ENCODE data around the gene FNBP1L. TPM values are rescaled to one million over a fixed set of nuclear protein-coding genes. Genes with fewer than 3 reads are reported as not detected.
A peak's percentile ranks its signal among the peaks of the same experiment; 100 is the strongest.

FNBP1L gene
- total RNA-seq, 1 donor from 2014 or later: 251 TPM

- Mint-ChIP-seq H3K36me3 (ENCODE audit: unreplicated experiment) (peaks cover 5% of the 10 kb centered on the region), H3K4me3 (ENCODE audit: unreplicated experiment) (no peak overlapping the region), H3K27ac (ENCODE audit: unreplicated experiment) (no peak overlapping the region), H3K27me3 (ENCODE audit: unreplicated experiment) (peaks cover 5% of the 10 kb centered on the region), H3K4me1 (ENCODE audit: low read depth, unreplicated experiment) (peaks cover 30% of the 10 kb centered on the region), H3K9me3 (ENCODE audit: unreplicated experiment) (peaks cover 5% of the 10 kb centered on the region)
- no peak for DNase-seq
- TF ChIP-seq CTCF (IDR thresholded peaks at IDR 0.05; ENCODE audit: partially characterized antibody, unreplicated experiment): no peak
Measured at GRCh38 chr1:93577536-93578432, 129.9 kb downstream of the FNBP1L start.

- Mint-ChIP-seq H3K4me3 (ENCODE audit: unreplicated experiment) (no peak overlapping the region), H3K27ac (ENCODE audit: unreplicated experiment) (no peak overlapping the region), H3K36me3 (ENCODE audit: unreplicated experiment) (peaks cover 2% of the 10 kb centered on the region), H3K27me3 (ENCODE audit: unreplicated experiment) (peaks cover 4% of the 10 kb centered on the region), H3K9me3 (ENCODE audit: unreplicated experiment) (peaks cover 5% of the 10 kb centered on the region), H3K4me1 (ENCODE audit: low read depth, unreplicated experiment) (peaks cover 32% of the 10 kb centered on the region)
- no peak for TF ChIP-seq CTCF (IDR thresholded peaks at IDR 0.05; ENCODE audit: partially characterized antibody, unreplicated experiment)
- no peak for DNase-seq
Measured at GRCh38 chr1:93578433-93578830, 130.5 kb downstream of the FNBP1L start.

- no peak for DNase-seq
- TF ChIP-seq CTCF (IDR thresholded peaks at IDR 0.05; ENCODE audit: partially characterized antibody, unreplicated experiment): no peak
- H3K27me3 Mint-ChIP-seq (ENCODE audit: unreplicated experiment): peaks cover 4% of the 10 kb centered on the region
- H3K4me3 Mint-ChIP-seq (ENCODE audit: unreplicated experiment): no peak overlapping the region
- H3K4me1 Mint-ChIP-seq (ENCODE audit: low read depth, unreplicated experiment): peaks cover 33% of the 10 kb centered on the region
- H3K36me3 Mint-ChIP-seq (ENCODE audit: unreplicated experiment): no peaks in the 10 kb centered on the region
- peaks cover 5% of the 10 kb centered on the region for H3K9me3 Mint-ChIP-seq (ENCODE audit: unreplicated experiment)
- no peak overlapping the region for H3K27ac Mint-ChIP-seq (ENCODE audit: unreplicated experiment)
Measured at GRCh38 chr1:93578911-93579825, 131.2 kb downstream of the FNBP1L start.

- H3K36me3 Mint-ChIP-seq (ENCODE audit: unreplicated experiment): no peaks in the 10 kb centered on the region
- no peak for TF ChIP-seq CTCF (IDR thresholded peaks at IDR 0.05; ENCODE audit: partially characterized antibody, unreplicated experiment)
- peak overlapping the region; percentile 8 for H3K27ac Mint-ChIP-seq (ENCODE audit: unreplicated experiment)
- H3K9me3 Mint-ChIP-seq (ENCODE audit: unreplicated experiment): peaks cover 5% of the 10 kb centered on the region
- H3K4me3 Mint-ChIP-seq (ENCODE audit: unreplicated experiment): no peak overlapping the region
- peaks cover 35% of the 10 kb centered on the region for H3K4me1 Mint-ChIP-seq (ENCODE audit: low read depth, unreplicated experiment)
- peaks cover 4% of the 10 kb centered on the region for H3K27me3 Mint-ChIP-seq (ENCODE audit: unreplicated experiment)
- no peak for DNase-seq
Measured at GRCh38 chr1:93579891-93580290, 132.0 kb downstream of the FNBP1L start.

All from glutamatergic neuron (in vitro differentiated cells).